GM18502 (cell line): Measurements from ENCODE around the gene EPS15.
"Not testable (repeated sequence)": the region's sequence is repeated elsewhere in the genome, so short reads cannot be mapped to it uniquely, and the experiment has no call there.

Experiments
- ATAC-seq: cut with Tn5 transposase; IDR thresholded peaks from one replicate; pipeline ENCODE4 v1.9.1; 2021; ENCODE audit warnings: mild to moderate bottlenecking; ENCODE audit not compliant: unreplicated experiment, poor library complexity

EPS15 gene

DNA sequence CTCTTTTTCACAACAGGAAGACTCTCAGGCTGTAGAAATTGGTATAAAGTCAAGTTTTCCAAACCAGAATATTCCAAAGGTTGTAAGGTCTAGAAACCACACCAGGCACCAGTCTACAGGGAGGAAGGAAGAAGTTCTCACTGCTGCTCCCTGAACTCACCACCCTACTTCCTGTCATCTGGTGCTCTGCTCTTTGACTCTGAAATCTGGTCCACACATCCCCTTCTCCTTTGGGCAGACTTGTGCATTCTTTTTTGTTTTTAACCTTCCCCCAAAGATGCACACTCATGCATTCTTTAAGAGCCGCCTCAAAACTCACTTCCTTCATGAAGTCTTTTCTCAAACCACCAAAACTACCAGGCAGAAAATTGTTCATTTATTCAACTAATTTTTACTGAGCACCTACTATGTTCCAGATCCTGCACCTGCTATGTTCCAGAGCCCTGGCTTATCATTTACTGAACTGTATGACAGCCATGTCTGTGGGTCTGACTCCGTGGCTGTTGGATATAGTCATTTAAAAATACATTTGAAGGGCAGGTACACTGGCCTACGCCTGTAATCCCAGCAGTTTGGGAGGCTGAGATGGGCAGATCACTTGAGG, 30.1 kb upstream of the EPS15 start:
- no peak for ATAC-seq

DNA sequence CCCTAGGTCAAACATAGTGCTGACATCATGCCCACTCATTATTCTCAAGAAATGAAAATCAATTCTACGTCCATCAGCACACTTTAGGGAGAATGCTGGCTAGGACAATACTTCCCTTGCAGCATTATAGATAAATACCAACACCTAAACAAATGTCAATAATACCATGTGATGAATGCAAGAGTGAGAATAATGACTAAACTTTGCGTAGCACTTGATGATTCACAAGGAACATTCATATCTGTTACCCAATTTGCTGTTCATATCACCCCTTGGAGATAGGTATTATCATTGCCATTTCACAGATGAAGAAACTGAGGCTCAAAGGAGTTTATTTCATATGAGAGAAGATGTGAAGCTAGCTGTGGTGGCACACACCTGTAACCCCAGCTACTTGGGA, 24.8 kb upstream of the EPS15 start:
- ATAC-seq: no peak

DNA sequence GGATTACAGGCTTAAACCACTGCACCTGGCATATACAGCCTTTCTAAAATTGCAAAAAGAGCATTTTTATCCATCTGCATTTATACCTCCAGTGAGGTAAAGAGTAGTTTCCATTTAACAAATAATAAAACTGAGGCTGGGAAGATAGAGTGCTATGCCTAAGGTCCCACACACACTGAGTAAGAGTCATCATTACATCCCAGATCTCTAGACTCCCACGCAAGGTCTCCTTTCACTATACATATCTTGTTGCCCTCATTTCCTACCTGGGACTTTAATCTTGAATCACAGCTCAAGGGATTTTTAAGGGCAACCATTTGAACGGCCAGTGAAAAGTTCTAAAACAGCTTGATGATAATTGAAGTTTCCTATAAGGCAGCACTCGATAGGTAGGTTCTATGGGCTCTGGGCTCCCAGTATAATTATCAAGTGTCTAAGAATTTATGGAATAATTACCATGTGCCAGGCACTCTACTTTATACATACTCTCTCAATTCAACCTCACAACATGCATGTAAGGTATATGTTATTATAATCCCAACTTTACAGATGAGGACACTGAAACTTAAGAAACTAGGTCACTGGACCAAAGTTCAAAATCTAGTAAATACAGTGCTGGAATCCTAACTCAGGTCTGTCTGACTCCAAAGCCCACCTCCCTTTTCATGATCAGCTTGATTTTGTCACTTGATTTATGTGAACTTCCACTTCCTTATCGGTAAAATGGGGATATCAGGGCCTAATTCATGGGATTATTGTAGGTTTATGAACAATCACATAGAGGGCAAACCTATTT, 23.3 kb upstream of the EPS15 start:
- ATAC-seq: no peak

DNA sequence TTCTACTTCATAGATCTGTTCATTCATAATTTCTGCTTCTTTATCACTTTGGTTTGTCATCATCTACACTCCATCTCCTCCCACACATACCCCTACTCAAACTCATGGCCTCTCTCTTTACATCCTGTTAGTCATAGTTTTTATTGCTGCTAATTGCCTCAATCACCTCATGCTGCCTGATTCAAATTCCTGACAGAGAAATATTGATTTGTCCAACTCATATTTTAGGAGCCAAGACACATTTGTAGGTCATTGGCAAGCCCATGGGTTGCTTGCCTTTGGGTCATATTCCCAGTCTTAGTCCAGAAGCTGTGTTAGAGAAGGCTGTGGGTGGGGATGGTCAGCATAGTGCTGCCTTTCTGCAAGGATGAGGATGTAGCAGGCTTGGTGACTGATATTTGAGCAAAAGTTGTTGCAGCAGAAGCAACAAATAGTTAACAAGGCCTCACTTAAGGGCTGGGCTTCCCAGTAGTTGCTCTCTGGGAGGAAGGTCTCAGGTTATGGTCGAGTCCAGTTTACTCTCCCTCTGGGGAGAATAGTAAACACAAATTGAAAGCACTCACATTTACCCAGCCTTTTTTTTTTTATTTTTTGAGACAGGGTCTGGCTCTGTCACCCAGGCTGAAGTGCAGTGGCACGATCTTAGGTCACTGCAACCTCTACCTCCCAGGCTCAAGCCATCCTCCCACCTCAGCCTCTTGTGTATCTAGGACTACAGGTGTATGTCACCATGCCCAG, 22.4 kb upstream of the EPS15 start:
- no peak for ATAC-seq

DNA sequence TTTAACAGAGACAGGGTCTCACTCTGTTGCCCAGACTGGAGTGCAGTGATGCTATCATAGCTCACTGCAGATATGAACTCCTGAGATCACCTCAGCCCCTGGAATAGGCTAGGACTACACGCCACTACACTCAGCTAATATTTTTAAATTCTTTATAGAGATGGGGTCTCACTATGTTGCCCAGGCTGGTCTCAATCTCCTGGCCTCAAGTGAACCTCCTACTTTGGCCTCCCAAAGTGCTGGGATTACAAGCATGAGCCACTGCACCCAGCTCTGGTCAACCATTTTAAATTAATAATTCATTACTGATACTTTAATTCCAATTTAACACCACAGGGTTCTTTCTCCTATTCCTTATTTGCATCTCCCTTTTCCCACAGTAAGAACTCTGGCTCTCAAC, 18.5 kb upstream of the EPS15 start:
- no peak for ATAC-seq

DNA sequence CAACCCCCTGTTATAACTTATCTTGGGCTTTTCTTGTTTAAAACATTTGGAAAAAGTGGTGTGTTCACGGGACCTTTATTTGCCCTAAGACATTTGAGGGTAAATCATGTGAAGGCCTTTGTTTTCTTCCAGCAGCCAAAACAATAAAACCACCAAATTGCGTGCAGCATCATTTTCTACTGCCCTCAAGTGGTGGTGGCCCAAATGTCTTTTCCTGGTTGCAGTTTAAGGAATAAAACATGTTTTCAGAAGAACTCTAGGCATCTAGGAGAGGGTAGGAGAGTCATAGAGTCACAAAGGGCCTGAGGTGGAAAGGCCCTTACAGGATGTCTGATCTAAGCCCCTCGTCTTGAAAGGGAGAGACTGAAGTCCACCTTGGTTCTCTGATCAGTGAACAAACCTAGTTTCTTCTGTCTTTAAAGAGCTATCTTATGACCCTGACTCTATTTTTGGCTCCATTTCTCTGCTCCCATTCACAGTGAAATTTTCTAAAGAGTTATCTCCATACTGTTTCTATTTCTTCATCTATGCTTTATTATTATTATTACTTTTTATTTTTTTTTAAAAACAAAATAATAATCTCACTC, 16.0 kb upstream of the EPS15 start:
- no peak for ATAC-seq

DNA sequence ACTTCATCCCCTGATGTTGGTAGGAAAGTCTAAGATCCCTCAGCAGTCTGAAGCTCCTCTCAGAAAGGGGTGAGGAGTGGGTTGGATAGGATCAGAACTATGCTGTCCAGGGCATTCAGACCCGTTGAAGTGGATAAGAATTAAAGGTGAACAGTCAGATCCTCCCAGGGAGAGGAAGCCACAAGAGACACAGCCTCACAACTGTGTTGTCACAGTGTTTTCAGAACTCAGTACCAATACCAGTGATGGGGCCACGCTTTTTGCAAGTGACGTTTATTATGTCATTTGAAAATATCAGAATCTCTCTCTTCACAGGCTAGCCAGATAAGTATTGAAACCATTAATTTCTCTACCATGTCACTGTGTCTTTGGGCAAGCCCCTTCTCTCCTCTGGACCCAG, 15.4 kb upstream of the EPS15 start:
- no peak for ATAC-seq

DNA sequence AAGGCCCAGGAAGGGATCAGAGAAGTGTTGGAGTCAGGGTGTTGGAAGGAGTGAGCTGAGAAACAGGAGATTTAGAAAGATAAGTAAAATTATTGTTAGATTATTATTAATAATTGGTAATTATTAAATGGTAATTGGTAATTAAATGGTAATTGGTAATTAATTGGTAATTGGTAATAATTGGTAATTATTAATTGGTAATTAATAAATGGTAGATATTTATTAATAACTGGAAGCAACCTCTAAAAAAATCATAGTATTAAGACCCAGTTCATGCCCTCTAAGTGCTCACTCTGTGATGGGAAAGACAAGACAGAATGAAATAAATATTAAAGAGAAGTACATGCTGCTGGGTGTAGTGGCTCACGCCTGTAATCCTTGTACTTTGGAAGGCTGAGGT, 13.8 kb upstream of the EPS15 start:
- no peak for ATAC-seq

DNA sequence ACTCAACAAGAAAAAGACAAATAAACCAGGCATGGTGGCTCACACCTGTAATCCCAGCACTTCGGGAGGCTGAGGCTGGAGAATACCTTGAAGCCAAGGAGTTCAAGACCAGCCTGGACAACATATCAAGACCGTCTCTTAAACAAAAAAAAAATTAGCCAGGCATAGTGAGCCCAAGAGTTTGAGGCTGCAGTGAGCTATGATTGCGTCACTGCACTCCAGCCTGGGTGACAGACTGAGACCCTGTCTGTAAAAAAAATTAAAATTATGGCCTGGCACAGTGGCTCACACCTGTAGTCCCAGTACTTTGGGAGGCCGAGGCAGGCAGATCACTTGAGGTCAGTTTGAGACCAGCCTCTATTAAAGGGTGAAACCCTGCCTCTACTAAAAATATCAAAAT, 11.4 kb upstream of the EPS15 start:
- not testable (repeated sequence) for ATAC-seq

DNA sequence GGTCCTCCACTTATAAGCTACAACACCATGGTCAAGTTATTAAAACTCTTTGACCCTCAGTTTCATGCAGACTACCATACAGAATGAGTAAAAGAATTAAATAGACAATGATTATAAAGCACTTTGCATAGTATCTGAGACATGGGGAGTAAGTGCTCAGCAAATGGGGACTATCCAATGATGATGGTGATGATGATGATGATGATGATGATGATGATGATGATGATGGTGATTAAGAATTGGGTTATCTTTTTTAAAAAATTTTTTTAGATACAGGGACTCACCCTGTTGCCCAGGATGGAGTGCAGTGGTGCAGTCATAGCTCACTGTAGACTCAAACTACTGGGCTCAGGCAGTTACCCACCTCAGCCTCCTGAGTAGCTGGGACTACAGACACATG, 8.1 kb upstream of the EPS15 start:
- ATAC-seq: no peak

DNA sequence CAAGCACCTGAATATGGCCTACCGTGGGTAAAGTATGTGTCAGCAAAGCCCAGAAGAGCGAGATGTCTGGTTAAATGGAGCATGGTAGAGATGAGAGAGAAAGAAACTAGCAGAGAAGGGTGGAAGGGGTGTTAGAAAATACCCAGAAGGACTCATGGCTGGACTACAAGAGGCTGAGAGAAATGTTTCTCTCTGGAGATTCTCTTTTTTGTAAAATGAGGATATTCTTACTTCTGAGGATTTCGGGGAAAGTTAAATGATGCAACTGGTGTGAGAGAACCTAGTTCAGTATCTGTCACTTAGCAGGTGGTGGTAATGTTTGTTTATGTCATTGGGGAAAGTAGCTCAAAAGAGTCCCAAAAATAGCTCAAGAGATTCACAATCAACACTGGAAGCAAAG, 7.2 kb upstream of the EPS15 start:
- no peak for ATAC-seq

DNA sequence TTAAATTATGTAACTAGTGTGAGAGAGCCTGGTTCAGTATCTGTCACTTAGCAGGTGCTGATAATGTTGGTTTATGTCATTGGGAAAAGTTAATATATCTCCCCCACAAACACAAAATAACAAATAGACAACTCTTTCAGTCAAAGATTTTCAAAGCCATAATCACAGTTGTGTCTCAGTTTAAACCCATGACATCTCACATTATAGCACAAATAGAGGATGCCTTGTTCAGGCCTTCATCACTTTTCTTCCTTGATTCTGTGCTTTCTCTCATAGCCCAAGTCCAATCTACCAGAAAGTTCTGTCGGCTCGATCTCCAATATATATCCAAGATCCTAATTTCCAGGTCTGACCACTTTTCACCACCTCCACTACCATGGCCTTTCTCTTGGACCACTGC, 6.2 kb upstream of the EPS15 start:
- no peak for ATAC-seq

DNA sequence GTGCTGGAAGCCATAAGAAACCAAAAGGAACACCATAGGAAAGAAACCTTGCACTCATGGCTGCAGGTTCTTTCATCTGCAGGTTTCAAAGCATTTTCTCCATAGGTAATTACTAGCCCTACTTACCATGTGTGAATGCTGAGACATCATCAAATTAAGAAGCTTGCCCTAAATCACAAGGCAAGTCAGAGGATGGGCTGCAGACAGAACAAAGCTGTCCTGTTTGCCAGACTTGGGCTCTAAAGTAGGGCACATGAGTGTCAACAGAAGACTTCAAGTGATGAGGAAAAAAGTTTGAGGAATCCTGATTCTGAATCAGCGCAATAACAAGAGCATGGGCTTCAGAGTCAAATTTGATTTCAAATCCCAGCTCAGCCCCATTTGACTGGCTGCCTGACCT, 5.8 kb upstream of the EPS15 start:
- no peak for ATAC-seq

DNA sequence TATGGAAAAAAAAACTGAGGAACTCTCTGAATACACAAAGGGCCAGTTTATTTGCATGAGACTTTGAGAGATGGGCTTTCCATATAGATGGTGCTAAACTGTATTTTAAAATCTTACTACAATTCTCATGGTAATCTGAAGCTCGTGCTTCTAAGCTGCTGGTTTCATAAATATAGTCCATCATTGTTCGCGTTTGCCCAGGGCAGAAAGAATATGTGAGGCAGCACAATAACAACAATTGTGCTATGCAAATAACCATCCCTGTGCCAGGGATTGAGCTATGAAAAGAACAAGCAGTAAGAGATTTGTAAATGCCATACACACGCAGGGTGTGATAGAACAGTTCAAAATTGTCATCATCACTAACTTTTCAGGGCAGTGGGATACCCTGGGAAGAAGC, 4.9 kb upstream of the EPS15 start:
- no peak for ATAC-seq

DNA sequence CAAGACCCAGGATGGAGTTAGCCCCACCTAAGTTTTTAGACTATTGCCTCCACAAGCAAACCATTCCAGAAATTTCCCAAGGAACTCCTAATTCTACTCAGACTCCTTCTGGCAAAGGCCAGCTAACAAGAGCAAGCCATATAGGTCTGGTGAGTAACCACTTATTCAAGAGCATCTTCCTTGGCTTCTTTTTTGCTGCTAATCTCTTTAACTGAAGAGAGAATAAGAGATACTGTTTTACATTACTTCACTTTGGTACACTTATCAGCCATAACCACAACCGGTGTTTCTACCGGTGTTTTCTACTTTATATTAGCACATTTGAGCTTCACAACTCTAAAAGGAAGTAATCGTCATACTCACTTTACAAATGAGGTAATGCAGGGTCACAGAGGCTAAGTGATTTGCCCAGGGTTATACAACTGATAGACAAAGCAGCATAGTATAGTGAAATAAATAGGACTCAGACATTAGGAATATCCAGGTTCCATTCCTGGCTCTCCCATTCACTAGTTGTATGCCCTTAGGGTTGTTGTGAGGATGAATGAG, 1.7 kb upstream of the EPS15 start:
- no peak for ATAC-seq

DNA sequence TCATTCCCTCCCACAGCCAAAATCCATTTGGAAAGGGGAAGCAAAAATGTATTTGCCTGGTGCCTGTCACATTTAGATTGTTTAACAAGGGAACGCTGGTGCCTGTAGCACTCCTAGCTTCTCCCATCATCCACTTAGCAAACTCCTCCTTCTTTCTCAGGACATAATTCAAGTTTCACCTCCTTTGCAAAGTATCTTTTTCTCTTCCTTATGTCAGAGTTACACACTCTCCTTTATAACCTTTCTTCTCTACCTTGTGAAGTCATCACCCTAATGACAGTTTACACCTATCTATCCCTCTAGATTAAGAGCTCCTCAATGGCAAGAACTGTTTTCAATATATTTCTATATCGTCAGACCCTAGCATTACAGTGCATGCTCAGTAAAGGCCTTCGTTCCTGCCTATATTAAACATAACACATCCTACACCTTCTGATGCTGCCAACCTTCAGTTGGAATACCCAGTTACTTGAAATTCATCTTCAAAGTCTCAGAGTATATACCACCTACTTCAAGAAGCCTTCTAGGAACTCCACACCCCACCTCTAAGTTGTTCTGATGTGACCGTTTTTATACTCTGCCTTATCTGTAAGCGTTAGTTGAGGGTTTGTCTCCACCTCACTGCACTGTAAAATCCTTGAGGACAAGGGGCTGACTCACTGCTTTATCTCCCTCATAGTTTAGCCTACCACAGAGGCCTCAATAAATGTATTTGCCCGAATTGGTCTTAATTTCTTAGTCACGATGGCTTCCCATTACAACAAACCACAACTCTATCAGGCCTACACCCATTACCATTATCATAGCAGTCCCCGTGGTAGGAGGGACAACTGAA, 1.0 kb upstream of the EPS15 start:
- no peak for ATAC-seq

DNA sequence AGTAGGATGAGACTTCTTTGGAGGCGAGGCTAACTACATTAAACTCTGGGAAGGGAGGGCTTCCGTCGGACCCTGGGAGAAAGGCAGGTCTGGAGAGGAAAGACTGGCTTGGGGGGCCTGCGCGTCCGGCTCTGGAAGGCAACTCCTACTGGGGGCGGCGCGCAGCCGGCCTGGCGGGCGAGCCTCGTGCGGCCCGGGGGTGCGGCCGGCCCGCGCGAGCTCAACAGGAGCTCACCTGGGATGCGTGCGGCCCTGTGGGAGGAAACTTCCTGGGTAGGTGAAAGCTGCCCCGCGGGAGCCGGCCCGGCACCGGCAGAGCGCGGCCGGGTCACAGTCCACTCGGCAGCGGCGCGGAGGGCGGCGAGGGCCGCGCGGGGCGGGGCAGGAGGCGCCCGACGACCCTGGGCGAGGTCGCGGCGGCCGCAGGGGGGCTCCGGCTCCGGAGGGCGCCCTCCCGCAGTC, 449 bp downstream of the EPS15 start:
- peak; percentile 41 for ATAC-seq

DNA sequence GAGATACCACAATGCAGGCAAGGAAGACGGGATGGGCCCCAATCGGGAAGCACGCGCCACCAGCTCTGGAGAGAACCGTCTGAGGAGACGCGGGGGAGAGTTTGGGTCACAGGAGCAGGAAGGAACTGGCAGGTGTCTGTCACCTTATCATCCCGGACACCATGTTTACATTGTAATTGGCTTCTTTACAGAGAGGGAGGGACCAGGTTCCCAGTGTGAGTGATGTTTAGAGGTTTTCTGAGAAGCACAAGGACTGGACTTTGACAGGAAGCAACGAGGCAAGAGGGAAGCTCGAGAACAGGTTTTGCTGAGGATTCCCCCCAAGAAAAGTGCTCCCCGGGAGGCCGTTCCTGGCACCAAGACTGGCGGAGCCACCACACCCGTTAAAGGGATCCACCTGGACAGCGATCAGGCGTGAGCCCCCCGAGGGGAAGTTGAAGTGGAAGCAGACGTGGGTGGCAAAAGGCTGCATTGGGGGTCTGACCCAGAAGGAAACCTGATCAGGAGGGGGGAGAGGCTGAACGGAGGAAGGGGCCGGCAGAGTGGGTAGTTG, 957 bp downstream of the EPS15 start:
- ATAC-seq: peak; percentile 48

DNA sequence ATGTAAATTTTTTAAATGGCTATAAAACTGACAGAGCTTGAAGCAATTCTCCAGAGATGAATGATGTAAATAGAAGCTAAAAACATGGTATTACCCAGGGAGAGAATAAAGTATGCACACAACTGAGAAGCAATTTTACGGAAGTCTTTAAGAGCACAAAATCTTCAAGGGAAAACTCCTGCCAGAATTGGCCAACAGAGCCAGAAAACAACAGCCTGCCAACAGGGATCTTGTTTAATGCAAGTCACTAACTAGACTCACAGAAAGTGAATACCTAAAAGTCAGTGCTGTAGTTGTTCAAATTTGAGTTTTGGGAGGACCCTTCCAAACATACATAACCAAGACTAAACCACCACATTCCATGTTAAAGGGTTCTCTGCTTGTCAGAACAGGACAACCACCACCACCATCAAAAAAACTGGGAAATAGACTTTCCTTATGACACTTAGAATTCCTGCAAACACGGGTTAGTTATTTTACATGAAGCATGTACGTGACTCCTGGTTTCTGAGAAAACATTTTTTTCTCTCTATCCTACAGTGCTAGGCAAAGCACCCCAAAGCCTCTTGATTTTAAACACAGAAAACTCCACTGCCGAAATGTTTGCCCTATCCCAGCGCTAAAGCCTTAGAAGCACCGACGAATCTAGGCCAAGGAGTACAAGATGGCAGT, 1.6 kb downstream of the EPS15 start:
- ATAC-seq: no peak
